ENCODE measurements around the gene JAM2.
"Not testable (repeated sequence)": the region's sequence is repeated elsewhere in the genome, so short reads cannot be mapped to it uniquely, and the experiment has no call there.

JAM2 gene

DNA sequence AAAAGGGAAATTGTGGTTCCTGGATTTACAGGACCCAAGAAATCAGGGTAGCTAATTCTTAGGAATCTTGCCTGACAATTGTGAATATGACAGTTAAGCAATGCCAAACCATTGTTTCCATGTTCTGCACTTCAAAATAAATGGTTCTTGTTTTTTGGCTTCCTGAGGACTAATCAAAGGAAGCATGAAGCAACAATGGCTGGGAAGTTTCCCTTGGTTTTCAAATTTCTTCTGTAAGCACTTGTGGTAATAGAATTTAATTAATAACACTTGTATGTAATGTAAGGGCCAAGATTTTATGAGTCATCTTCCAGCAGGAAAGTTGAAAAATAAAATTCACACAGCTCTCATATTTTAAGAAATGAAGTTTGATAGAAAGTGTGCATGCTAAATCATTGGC lies 31.7 kb downstream of the JAM2 start:
- Mint-ChIP-seq H3K4me3 (no peak overlapping the region), H3K27ac (no peak overlapping the region), H3K27me3 (no peaks in the 10 kb centered on the region), H3K36me3 (no peaks in the 10 kb centered on the region), H3K9me3 (peaks cover 3% of the 10 kb centered on the region), H3K4me1 (no peaks in the 10 kb centered on the region)
- DNase-seq: no peak
- CTCF ChIA-PET: interaction anchor here (0.6 kb wide), 1 partner anchor 35 kb away, joined by 3 read pairs; no protein-coding TSS in a partner anchor

DNA sequence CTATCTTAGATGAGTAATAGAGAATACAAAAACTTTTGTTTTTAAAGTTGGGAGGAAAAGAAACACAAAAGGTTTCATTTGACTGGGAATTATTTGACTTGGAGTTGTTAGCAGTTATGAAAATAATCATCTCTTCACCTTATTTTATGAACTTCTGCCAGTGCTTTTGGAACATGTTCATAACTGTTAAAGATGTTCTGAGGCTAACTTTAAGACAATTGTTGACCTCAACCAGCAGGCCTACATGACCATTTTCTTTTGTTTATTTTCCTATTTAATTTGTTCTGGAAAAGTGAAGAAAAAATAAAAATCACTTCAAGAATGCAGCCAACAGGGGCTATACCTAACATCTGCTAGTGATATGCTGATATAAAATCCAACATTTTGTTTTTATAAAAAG lies 37.4 kb downstream of the JAM2 start:
- H3K4me1 Mint-ChIP-seq: no peaks in the 10 kb centered on the region
- H3K36me3 Mint-ChIP-seq: no peaks in the 10 kb centered on the region
- no peaks in the 10 kb centered on the region for H3K27me3 Mint-ChIP-seq
- no peak overlapping the region for H3K27ac Mint-ChIP-seq
- CTCF ChIA-PET: no interaction called here
- no peak overlapping the region for H3K4me3 Mint-ChIP-seq
- H3K9me3 Mint-ChIP-seq: peaks cover 3% of the 10 kb centered on the region
- no peak for DNase-seq

DNA sequence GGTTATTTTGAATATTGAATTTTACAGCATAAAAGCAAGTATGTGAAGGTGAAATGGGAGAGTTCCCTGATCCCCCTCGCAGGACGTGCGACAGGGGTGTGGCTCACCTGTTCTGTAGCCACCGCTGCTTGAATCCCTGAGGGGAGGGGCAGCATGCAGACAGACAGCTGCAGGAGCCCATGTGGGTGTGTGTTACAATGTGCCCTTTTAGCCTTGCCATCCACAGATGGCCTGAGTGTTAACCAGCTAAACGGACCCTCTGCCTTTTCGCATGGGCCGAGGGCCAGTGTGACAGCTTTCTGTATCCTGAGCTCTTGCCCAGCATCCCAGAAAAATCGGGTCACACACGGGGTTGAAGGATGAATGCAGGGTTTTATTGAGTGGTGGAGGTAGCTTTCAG lies 43.3 kb downstream of the JAM2 start:
- CTCF ChIA-PET: no interaction called here
- no peak overlapping the region for H3K27ac Mint-ChIP-seq
- DNase-seq: no peak
- H3K36me3 Mint-ChIP-seq: no peaks in the 10 kb centered on the region
- no peaks in the 10 kb centered on the region for H3K4me1 Mint-ChIP-seq
- no peaks in the 10 kb centered on the region for H3K27me3 Mint-ChIP-seq
- H3K9me3 Mint-ChIP-seq: no peaks in the 10 kb centered on the region
- H3K4me3 Mint-ChIP-seq: no peak overlapping the region

DNA sequence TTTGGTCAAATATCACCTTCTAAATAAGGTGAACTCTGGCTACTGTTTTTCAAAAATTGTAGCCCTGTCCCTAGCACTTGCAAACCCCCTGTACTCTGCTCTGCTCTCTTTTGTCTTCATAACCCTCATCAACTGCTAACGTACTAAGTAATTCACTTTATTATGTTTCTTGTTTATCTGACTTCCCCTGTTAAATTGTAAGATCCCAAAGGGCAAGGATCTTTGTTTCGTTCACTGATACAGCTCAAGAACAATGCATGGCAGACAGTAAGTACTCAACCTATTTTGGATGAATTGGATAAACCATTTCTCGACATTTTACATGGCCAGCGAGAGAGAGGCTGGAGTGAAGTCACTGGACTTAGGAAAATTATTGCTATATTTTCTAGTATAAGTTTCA lies 48.7 kb downstream of the JAM2 start:
- no peaks in the 10 kb centered on the region for H3K4me1 Mint-ChIP-seq
- DNase-seq: no peak
- H3K36me3 Mint-ChIP-seq: no peaks in the 10 kb centered on the region
- no peak overlapping the region for H3K4me3 Mint-ChIP-seq
- no peak overlapping the region for H3K27ac Mint-ChIP-seq
- peaks cover 4% of the 10 kb centered on the region for H3K27me3 Mint-ChIP-seq
- no peaks in the 10 kb centered on the region for H3K9me3 Mint-ChIP-seq
- CTCF ChIA-PET: no interaction called here

DNA sequence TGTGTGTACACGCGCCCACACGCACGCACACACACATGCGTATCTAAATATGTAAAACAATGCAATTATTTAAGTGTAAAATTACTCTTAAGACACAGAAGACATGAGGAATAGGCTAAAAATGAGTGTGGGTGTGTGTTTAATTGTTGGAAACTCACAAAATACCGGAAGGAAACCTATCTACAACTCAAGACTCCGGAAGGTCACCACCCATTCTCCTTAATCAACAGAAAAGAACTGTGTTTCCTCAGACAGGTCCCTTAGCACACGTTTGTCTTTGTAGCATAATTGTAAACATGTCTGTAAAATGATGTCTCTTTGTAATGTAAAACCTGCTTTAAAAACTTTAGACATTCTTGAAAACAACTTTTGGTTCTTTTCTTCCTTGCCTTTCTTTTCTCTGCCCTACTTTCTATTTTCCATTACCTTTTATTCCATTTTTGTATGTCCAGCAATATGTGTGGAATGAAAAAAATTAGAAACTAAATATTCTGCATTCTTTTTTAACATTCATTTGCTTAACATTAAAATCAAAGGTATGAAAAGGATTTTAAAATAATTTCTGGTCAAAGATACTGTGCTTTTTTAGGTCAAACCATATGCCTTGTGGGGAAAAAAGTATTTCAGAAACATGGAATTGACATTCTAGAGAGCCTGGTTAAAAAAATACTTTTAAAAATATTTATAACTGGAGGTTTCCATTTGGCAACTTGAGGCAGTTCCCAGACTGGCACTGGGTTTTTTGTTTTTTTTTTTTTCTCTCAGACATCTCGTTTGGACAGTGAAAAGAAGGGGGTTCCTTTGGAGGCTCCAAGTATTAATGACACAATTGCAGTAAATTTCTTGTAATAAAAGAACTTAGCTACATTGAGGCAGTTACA lies 49.5 kb downstream of the JAM2 start:
- no peaks in the 10 kb centered on the region for H3K4me1 Mint-ChIP-seq
- CTCF ChIA-PET: no interaction called here
- no peak overlapping the region for H3K27ac Mint-ChIP-seq
- no peaks in the 10 kb centered on the region for H3K36me3 Mint-ChIP-seq
- H3K9me3 Mint-ChIP-seq: no peaks in the 10 kb centered on the region
- H3K4me3 Mint-ChIP-seq: no peak overlapping the region
- DNase-seq: no peak
- H3K27me3 Mint-ChIP-seq: peaks cover 4% of the 10 kb centered on the region

DNA sequence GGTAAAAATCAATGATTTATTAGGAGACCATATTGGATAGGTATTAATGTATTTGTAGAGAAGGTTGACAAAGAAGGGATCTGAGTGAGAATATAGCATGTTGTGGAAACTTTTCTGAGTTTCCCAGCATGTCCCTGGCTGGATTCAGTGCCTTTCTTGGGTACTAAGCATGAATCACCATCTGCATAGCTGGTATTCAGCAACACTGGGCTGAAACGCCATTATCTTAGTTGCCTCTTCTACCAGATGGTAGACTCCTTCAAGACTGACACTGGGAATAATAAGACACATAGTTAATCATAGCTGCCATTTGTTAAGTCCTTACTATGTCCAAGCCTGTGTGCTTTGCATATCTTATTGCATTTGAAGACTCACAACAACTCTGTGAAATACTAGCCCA lies 50.2 kb downstream of the JAM2 start:
- no peaks in the 10 kb centered on the region for H3K9me3 Mint-ChIP-seq
- CTCF ChIA-PET: interaction anchor here (0.7 kb wide), 1 partner anchor 33 kb away, joined by 3 read pairs; no protein-coding TSS in a partner anchor
- DNase-seq: no peak
- no peaks in the 10 kb centered on the region for H3K4me1 Mint-ChIP-seq
- no peaks in the 10 kb centered on the region for H3K36me3 Mint-ChIP-seq
- H3K27ac Mint-ChIP-seq: no peak overlapping the region
- H3K4me3 Mint-ChIP-seq: no peak overlapping the region
- peaks cover 4% of the 10 kb centered on the region for H3K27me3 Mint-ChIP-seq

DNA sequence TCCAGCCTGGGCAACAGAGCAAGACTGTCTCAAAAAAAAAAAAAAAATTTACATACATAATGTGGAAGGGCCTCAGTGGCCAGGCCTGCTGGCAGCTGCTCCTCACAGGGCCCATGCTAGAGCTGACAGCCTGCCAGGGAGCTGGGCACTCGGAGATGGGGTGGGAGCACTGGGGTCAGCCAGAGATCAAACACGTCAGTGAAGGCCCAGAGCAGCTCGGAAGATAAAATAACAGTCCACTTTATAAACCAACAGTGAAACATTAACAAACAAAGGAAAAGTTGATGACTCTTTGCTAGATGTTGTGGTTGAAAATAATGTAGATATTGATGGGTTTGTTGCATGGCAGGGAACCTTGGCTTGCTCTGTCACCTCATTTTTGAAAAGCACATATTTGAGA lies 52.9 kb downstream of the JAM2 start:
- Mint-ChIP-seq H3K4me3 (no peak overlapping the region), H3K4me1 (no peaks in the 10 kb centered on the region), H3K9me3 (no peaks in the 10 kb centered on the region), H3K27me3 (peaks cover 4% of the 10 kb centered on the region), H3K36me3 (no peaks in the 10 kb centered on the region), H3K27ac (no peak overlapping the region)
- no peak for DNase-seq
- CTCF ChIA-PET: interaction anchor here (1.3 kb wide), 1 partner anchor 16 kb away, joined by 3 read pairs; no protein-coding TSS in a partner anchor

DNA sequence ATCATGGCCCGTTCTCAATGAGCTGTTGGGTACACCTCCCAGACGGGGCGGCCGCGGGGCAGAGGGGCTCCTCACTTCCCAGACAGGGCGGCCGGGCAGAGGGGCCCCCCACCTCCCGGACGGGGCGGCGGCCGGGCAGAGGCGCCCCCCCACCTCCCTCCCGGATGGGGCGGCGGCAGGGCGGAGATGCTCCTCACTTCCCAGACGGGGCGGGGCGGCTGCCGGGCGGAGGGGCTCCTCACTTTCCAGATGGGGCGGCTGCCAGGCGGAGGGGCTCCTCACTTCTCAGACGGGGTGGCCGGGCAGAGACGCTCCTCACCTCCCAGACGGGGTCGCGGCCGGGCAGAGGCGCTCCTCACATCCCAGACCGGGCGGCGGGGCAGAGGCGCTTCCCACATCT lies 56.4 kb downstream of the JAM2 start:
- H3K4me3 Mint-ChIP-seq, CTCF ChIA-PET, H3K27ac Mint-ChIP-seq, H3K4me1 Mint-ChIP-seq, H3K27me3 Mint-ChIP-seq, H3K9me3 Mint-ChIP-seq, H3K36me3 Mint-ChIP-seq, DNase-seq: not testable (repeated sequence)

DNA sequence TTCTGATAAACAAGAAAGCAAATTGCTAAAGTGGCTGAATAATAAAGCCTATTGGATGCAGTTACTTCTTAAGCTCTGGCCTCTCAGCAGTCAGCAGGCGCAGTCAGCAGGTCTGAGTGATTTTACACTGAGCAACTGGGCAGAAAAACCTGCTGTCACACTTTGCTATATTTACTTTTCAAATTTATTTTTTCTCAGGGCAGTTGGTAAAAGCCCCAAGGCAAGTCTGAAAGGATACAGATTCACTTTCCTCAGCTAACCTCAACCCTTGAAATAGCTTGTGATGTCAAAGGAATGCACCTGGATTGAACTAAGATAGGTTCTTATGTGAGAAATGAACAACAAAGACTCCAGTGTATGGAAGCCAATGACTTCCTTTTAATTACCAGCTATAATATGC lies 61.7 kb downstream of the JAM2 start:
- CTCF ChIA-PET: interaction anchor here (0.6 kb wide), 1 partner anchor 276 kb away, joined by 3 read pairs; no protein-coding TSS in a partner anchor
- DNase-seq: no peak
- no peaks in the 10 kb centered on the region for H3K36me3 Mint-ChIP-seq
- H3K4me3 Mint-ChIP-seq: no peak overlapping the region
- H3K27me3 Mint-ChIP-seq: no peaks in the 10 kb centered on the region
- no peaks in the 10 kb centered on the region for H3K4me1 Mint-ChIP-seq
- no peak overlapping the region for H3K27ac Mint-ChIP-seq
- no peaks in the 10 kb centered on the region for H3K9me3 Mint-ChIP-seq

DNA sequence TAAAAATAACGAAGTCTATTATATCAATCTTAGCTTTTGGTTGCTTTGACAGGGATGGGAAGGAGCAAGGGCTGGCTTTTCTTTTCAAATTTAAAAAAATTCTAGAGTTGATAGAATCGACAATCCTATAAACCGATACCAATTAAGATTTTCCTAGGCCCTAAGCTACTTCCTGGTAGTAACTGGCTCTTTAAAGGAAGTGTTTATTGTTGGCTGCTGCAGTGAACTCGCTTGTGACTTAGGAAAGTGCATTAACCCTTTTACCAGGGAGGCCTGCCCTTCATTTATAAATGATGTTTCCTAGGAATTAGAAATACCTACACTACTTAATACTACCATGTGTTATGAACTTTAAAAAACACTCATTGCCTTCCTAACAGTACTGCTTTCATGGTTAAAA lies 62.5 kb downstream of the JAM2 start:
- H3K36me3 Mint-ChIP-seq: no peaks in the 10 kb centered on the region
- H3K27ac Mint-ChIP-seq: no peak overlapping the region
- CTCF ChIA-PET: no interaction called here
- no peak for DNase-seq
- H3K4me1 Mint-ChIP-seq: no peaks in the 10 kb centered on the region
- no peaks in the 10 kb centered on the region for H3K9me3 Mint-ChIP-seq
- no peaks in the 10 kb centered on the region for H3K27me3 Mint-ChIP-seq
- H3K4me3 Mint-ChIP-seq: no peak overlapping the region

DNA sequence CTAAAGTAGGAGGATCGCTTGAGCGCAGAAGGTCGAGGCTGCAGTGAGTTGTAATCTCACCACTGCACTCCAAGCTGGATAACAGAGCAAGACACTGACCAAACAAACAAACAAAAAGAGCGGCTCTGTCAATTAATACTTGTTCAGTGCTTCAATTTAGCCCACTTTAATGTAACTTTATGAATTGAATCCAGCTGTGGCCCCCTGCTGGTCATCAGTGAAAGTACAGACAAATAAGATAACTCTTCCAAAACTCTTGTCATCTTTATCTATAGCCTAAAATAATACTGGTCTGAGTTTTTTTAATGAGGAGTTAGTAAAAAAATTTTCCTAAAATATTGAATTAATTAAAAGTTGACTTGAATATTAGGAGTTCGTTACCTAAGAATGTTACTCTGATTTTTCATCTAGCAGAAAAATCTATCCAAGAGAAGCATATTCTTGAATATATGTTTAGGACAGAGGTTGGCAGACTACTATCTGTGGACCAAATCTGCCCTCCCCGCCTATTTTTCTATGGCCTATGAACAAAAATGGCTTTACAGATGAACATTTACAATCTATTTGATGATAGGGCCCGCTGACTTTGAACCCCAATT lies 69.5 kb downstream of the JAM2 start:
- Mint-ChIP-seq H3K4me3 (no peak overlapping the region), H3K9me3 (no peaks in the 10 kb centered on the region), H3K36me3 (no peaks in the 10 kb centered on the region), H3K27me3 (no peaks in the 10 kb centered on the region), H3K4me1 (no peaks in the 10 kb centered on the region), H3K27ac (no peak overlapping the region)
- CTCF ChIA-PET: interaction anchor here (0.9 to 3.9 kb wide), 9 partner anchors 9 to 287 kb away, joined by 3 to 28 read pairs (median 4); no protein-coding TSS in a partner anchor
- peak; percentile 59 for DNase-seq

DNA sequence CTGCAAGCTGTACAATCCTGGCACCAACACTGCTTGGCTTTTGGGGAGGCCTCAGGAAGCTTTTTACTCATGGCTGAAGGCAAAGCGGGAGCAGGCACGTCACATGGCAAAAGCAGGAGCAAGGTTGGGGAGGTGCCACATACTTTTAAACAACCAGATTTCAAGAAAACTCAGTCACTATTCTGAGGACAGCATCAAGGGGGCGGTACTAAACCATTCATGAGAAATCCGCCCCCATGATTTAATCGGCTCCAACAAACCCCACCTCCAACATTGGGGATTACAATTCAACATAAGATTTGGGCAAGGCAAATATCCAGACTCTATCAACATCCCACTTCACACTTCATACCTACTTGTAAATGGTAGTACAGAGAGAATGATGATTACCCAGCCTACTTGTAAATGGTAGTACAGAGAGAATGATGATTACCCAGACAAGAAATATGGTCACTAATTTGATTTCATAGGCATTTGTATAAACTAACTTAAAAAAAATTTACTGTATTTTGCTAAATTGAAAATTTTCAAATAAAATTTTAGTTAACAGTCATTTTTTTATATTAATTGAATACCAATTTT lies 70.7 kb downstream of the JAM2 start:
- no peaks in the 10 kb centered on the region for H3K27me3 Mint-ChIP-seq
- no peaks in the 10 kb centered on the region for H3K9me3 Mint-ChIP-seq
- no peak for DNase-seq
- H3K36me3 Mint-ChIP-seq: peaks cover 2% of the 10 kb centered on the region
- H3K4me1 Mint-ChIP-seq: no peaks in the 10 kb centered on the region
- CTCF ChIA-PET: no interaction called here
- no peak overlapping the region for H3K27ac Mint-ChIP-seq
- no peak overlapping the region for H3K4me3 Mint-ChIP-seq

DNA sequence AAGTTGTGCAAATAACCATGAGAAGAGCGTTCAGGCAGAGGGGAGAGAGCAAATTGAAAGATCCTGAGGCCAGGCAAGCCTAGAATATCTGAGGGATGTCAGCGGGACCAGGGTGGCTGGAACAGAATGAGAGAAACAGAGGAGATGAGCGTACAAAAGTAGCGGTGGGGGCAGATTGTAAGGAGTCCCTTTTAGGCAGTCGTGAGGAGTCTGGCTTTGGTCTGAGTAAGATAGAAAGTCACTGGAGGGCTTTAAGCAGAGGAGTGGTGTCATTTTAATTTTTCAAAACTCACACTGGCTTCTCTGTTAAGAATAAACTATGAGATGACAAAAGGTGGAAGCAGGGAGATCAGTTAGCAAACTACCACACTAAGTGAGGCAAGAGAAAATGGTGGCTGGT lies 71.5 kb downstream of the JAM2 start:
- CTCF ChIA-PET: no interaction called here
- Mint-ChIP-seq H3K9me3 (no peaks in the 10 kb centered on the region), H3K36me3 (peaks cover 2% of the 10 kb centered on the region), H3K27ac (no peak overlapping the region), H3K4me3 (no peak overlapping the region), H3K4me1 (no peaks in the 10 kb centered on the region), H3K27me3 (no peaks in the 10 kb centered on the region)
- no peak for DNase-seq

DNA sequence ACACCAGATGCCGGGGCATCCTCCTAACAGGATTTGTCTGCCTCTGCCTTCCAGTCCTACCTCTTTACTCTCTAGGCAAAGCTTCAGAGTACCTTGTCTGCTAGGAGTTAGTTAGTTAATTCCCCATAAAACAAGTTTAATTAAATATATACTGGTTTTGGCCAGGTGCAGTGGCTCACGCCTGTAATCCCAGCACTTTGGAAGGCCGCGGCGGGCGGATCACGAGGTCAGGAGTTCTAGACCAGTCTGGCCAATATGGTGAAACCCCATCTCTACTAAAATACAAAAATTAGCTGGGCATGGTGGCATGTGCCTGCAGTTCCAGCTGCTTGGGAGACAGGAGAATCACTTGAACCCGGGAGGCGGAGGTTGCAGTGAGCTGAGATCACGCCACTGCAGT lies 75.0 kb downstream of the JAM2 start:
- not testable (repeated sequence) for H3K4me3 Mint-ChIP-seq, H3K36me3 Mint-ChIP-seq, H3K27me3 Mint-ChIP-seq, H3K4me1 Mint-ChIP-seq, H3K27ac Mint-ChIP-seq, H3K9me3 Mint-ChIP-seq, DNase-seq
- CTCF ChIA-PET: interaction anchor here (0.9 kb wide), 1 partner anchor 87 kb away, joined by 3 read pairs; no protein-coding TSS in a partner anchor

All from activated naive CD4-positive, alpha-beta T cell treated with anti-CD3 and anti-CD28 coated beads, Interleukin-2, amount 10 ng/mL, durations not matched to agents 7 days and 5 days (primary cell).